ENCODE data around the gene FABP7. TPM values are rescaled to one million over a fixed set of nuclear protein-coding genes. Genes with fewer than 3 reads are reported as not detected.
"Not testable (repeated sequence)": the region's sequence is repeated elsewhere in the genome, so short reads cannot be mapped to it uniquely, and the experiment has no call there.

The FABP7 gene
- total RNA-seq, 4 donors from 2014 or later: 22.4 to 78.8 (median 43.2) TPM

DNA sequence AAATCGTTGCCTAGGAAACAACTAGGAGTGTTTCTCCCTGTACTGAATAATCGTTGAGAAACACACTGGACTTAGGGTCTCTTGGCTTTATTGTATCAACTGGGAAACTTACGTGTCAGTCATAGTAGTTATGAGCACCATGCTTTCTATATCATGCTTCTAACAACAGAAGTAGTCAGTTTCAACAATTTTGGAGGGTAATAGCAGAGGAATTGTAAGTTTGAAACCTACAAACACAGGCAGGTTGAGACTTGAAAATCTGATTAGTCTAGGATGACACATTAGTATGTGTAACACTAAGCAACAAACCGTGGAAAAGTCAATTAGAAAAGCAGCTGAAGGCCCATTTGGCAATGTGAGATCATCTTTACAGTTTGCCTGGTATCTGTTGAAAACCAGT is 43.9 kb upstream of the FABP7 start:
- TF ChIP-seq, protein P1, sequence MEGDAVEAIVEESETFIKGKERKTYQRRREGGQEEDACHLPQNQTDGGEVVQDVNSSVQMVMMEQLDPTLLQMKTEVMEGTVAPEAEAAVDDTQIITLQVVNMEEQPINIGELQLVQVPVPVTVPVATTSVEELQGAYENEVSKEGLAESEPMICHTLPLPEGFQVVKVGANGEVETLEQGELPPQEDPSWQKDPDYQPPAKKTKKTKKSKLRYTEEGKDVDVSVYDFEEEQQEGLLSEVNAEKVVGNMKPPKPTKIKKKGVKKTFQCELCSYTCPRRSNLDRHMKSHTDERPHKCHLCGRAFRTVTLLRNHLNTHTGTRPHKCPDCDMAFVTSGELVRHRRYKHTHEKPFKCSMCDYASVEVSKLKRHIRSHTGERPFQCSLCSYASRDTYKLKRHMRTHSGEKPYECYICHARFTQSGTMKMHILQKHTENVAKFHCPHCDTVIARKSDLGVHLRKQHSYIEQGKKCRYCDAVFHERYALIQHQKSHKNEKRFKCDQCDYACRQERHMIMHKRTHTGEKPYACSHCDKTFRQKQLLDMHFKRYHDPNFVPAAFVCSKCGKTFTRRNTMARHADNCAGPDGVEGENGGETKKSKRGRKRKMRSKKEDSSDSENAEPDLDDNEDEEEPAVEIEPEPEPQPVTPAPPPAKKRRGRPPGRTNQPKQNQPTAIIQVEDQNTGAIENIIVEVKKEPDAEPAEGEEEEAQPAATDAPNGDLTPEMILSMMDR (IDR thresholded peaks at IDR 0.05): no peak
- no peak for TF ChIP-seq POLR2A (IDR thresholded peaks at IDR 0.05)
- H3K4me3 ChIP-seq (ENCODE audit: low read depth, poor library complexity, severe bottlenecking): no peak overlapping the region
- intact Hi-C loops (cut with DNase I; ENCODE audit: low total_unique reads): no loop called here
- DNase-seq (ENCODE audit: low spot score in 2 of 2): no peak
- WGBS, 2 donors: 36% methylated on average over 4 of the region's 4 CpGs

- TF ChIP-seq, protein P1 (IDR thresholded peaks at IDR 0.05): no peak
- TF ChIP-seq POLR2A (IDR thresholded peaks at IDR 0.05): no peak
- no peak for DNase-seq (ENCODE audit: low spot score in 2 of 2)
- H3K4me3 ChIP-seq (ENCODE audit: low read depth, poor library complexity, severe bottlenecking): no peak overlapping the region
- intact Hi-C loops (cut with DNase I; ENCODE audit: low total_unique reads): no loop called here
- WGBS, 2 donors: 38 to 43% methylated on average over 4 of the region's 4 CpGs
Measured at GRCh38 chr6:122736163-122736562, 43.4 kb upstream of the FABP7 start.

GRCh38 chr6:122736616-122737015 is 42.9 kb upstream of the FABP7 start:
- DNase-seq (ENCODE audit: low spot score in 2 of 2): no peak
- 32 to 37% methylated on average over 3 of the region's 3 CpGs for whole genome bisulfite sequencing, 2 donors
- intact Hi-C loops (cut with DNase I; ENCODE audit: low total_unique reads): no loop called here
- TF ChIP-seq POLR2A (IDR thresholded peaks at IDR 0.05): no peak
- TF ChIP-seq, protein P1 (IDR thresholded peaks at IDR 0.05): no peak
- no peak overlapping the region for H3K4me3 ChIP-seq (ENCODE audit: low read depth, poor library complexity, severe bottlenecking)

GRCh38 chr6:122740091-122740490 is 39.4 kb upstream of the FABP7 start:
- TF ChIP-seq POLR2A (IDR thresholded peaks at IDR 0.05): no peak
- TF ChIP-seq, protein P1 (IDR thresholded peaks at IDR 0.05): no peak
- DNase-seq (ENCODE audit: low spot score in 2 of 2): no peak
- intact Hi-C loops (cut with DNase I; ENCODE audit: low total_unique reads): no loop called here
- WGBS, 2 donors: 98% methylated on average over 2 of the region's 2 CpGs
- H3K4me3 ChIP-seq (ENCODE audit: low read depth, poor library complexity, severe bottlenecking): no peak overlapping the region

DNA sequence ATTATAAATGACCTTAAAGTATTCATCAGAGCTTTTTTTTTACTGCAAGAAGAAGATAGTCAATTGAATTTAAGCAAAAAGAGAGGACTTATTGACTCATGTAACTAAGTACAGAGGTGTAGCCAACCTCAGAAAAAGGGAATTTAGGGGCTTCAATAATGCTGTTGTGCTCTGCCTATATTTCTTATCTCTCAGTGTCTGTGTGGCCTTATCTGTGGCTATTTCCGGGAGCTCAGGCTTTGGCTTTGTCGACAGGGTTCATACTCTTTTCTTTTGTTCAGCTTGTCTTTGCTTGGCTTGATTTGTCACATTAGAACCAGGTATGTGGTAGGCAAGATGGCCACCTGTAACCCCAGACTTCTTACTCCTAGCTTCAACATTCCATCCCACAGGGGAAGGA is 38.6 kb upstream of the FABP7 start:
- DNase-seq (ENCODE audit: low spot score in 2 of 2): no peak
- no peak overlapping the region for H3K4me3 ChIP-seq (ENCODE audit: low read depth, poor library complexity, severe bottlenecking)
- intact Hi-C loops (cut with DNase I; ENCODE audit: low total_unique reads): no loop called here
- no peak for TF ChIP-seq POLR2A (IDR thresholded peaks at IDR 0.05)
- TF ChIP-seq, protein P1 (IDR thresholded peaks at IDR 0.05): no peak
- WGBS, 2 donors: 91 to 92% methylated on average over 2 of the region's 2 CpGs

DNA sequence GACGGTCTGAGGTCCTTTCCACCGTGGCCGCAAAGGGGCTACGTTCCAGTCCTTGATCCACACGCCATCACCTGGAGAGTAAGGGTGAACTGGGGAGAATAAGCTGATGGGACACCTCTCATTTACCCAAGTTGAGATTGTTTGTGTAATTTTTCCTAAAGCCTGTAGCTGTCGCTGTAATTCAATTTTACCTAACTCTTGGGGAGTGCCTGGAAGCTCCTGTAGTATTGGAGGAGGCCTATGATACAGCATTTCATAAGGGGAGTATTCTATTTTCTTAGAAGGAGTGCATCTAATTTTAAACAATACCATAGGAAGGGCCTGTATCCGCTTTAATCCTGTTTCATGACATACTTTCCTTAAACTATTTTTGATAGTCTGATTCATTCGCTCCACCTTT is 35.3 kb upstream of the FABP7 start:
- H3K4me3 ChIP-seq (ENCODE audit: low read depth, poor library complexity, severe bottlenecking); intact Hi-C loops (cut with DNase I; ENCODE audit: low total_unique reads); DNase-seq (ENCODE audit: low spot score in 2 of 2): not testable (repeated sequence)
- 37 to 46% methylated on average over 8 of the region's 8 CpGs for whole genome bisulfite sequencing, 2 donors

DNA sequence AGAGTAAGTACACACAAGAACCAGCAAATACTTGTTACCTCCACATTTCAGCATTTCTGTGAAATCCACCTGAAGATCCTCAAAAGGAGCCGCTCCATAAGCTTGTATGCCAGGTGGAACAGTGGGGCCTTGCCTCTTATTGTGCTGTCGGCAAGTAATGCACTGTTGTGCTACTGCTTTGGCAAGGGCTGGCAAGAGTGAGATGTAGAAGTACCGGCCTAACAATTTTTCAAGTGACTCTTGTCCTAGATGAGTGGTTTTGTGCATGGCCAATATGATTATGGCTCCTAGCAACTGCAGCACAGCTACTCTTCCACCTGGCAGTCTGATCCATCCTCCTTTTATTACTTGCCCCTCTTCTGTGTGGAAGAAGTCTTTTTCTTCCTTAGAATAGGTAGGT is 34.7 kb upstream of the FABP7 start:
- intact Hi-C loops (cut with DNase I; ENCODE audit: low total_unique reads): loop anchor here (5.0 kb wide), 1 partner anchor 92 kb away; no protein-coding TSS in a partner anchor

More for the DNA sequence above, 34.7 kb upstream of the FABP7 start:
- 75 to 89% methylated on average over 3 of the region's 3 CpGs for WGBS, 2 donors
- H3K4me3 ChIP-seq (ENCODE audit: low read depth, poor library complexity, severe bottlenecking); DNase-seq (ENCODE audit: low spot score in 2 of 2): not testable (repeated sequence)
